SHP77 (cell line): ENCODE data around the gene B4GALT6.
"Not testable (repeated sequence)": the region's sequence is repeated elsewhere in the genome, so short reads cannot be mapped to it uniquely, and the experiment has no call there.

ENCODE experiments used
- DNase-seq, 2 experiments: peaks; one replicate each; lab custom pipeline; 2025; lab: John Stamatoyannopoulos, UW

The B4GALT6 gene, protein sequence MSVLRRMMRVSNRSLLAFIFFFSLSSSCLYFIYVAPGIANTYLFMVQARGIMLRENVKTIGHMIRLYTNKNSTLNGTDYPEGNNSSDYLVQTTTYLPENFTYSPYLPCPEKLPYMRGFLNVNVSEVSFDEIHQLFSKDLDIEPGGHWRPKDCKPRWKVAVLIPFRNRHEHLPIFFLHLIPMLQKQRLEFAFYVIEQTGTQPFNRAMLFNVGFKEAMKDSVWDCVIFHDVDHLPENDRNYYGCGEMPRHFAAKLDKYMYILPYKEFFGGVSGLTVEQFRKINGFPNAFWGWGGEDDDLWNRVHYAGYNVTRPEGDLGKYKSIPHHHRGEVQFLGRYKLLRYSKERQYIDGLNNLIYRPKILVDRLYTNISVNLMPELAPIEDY

DNA sequence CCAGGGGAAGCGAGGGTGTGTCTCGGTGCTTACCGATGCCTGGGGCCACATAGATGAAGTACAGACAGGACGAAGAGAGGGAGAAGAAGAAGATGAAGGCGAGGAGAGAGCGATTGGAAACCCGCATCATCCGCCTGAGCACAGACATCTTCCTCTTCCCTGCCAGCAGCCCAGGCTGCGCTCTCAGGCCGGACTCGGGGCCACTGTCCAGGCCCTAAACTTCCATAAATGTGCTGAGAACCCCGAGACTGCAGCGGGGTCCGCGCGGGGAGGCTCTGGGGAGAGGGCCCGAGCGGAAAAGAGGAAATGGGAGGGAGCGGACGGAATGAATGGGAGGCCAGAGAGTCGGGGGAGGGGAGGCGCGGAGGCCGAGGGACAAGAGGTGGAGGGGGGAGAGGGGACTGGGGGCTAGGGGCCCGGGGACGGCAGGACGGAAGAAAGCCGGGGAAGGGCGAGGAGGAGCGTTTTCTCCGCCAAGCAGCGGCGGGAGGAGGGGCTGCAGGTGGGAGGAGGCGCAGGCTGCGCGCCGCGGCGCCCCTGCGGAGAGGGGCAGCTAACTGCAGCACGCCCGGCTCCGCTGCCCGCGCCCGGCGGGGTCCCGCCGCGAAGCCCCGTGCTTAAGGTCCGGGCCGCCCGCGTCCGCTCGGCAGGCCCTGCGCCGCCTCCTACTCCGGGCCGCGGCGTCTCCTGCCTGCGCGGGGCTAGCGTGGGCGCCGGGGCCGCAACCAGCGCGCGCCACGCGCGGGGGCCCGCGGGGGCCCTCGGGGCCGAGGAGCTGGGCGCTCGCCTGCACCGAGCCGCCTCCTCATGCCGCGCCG is at the start of gene B4GALT6:
B4GALT6 (minus strand) TSS at position 303 of the 818 bp plus-strand sequence; CDS start at position 148, 155 bp downstream.
- peak; percentile 17 to 43 for DNase-seq

DNA sequence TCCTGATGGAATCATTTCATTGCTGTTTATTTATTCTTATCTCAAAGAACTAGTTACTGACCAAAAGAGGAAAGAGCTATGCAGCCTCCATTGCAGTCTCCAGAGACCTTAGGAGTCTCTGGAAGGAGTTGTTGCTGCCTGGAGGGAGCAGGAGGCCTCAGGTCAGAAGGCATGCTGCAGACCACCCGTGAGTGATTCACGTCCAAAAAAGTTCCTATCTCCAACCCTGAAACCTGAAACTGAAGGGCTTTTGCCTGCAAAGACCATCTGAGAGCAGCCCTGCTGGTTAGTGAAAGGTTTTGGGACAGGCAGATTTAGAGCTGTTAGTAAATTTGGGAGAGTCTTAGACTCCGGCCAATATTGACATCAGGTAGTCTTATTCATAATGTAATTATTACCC is 47.2 kb upstream of the B4GALT6 start:
- no peak for DNase-seq

DNA sequence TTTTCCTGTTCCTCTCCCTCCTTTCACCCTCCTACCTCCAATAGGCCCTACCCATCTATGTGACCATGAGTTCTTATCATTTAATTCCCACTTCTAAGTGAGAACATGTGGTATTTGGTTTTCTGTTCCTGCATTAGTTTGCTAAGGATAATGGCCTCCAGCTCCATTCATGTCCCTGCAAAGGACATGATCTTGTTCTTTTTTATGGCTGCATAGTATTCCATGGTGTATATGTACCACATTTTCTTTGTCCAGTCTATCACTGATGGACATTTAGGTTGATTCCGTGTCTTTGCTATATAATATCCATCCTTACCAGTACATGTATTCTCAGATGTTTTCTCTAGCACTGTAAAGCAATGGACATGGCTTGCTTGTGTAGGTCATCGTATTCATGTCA is 44.8 kb upstream of the B4GALT6 start:
- DNase-seq, result not testable (repeated sequence)

DNA sequence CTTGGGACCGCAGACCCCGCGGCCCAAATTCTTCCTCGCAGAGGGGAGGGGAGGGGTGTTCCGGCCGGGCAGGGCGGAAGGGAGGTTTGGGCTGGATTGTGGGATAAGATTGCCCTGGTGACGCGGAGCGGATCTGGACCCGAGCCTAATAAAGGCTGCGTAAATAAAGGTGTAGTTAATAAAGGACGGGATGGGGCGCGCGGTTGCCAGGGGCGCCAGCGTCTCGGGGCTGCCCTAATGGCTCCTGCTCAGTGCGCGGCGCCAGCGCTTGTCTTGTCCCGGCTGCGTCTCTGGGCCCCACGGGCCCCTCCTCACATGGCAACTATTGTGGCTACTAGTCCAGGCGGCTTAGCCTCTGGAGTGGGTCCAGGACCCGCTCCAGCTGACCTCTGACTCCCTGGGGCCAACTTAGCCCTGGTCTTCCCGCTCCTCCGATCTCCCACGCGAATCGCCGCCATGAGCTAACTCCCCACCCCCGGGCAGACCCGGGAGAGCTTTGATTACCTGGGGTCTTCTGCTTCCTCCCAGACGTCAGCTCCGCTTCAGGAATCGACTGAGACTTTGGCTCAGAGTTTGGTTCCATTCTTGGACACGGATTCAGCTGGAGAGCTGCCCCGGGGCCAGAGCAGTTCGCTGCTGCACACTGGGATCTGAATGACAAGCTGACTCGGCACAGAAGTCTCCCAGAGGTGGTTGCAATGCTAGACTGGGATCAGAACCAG is 39.8 kb upstream of the B4GALT6 start:
- DNase-seq, result no peak

DNA sequence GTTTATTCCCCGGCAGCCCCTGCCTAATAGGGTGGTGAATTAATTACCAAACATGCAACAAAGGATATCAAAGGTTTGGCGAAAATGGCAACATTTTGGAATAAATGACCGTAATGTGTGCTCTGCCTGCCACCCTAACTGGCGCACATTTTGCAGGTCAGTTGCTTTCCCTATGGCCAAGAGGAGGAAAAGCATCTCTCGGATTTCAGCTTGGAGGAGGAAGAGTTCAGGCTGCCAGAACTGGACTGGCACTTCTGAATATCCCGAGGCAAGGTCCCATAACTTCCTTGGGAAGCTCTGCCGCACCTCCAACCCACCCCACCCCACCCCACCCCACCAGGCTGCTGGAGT is 39.2 kb upstream of the B4GALT6 start:
- DNase-seq, result no peak

DNA sequence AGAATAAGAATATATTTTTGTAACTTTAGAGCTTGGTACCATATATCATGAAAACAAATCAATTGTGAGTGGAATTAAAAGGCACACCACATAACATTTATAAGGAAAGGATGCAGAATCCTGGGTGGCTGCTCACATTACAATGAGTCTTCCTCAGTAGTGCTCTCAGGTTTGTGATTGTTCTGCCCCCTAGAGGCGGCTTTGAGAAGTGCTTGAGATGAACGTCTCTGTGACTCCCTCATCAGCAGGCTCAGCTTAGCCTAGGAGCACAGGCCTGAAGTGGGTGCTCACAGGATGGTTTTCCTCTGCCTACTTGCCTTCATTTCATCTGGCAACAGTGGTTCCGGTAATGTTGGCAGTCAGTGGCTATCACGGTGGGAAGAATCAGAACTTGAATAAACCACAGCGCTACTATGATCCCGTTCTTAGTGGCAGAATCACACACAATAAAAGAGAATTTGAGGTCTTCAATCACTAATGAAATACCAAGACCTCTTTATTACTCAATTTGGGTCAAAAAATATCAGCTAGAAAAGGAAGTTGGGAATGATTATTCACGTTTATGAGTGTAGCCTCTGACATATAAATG is 38.1 kb upstream of the B4GALT6 start:
- peak; percentile 82 to 89 for DNase-seq

DNA sequence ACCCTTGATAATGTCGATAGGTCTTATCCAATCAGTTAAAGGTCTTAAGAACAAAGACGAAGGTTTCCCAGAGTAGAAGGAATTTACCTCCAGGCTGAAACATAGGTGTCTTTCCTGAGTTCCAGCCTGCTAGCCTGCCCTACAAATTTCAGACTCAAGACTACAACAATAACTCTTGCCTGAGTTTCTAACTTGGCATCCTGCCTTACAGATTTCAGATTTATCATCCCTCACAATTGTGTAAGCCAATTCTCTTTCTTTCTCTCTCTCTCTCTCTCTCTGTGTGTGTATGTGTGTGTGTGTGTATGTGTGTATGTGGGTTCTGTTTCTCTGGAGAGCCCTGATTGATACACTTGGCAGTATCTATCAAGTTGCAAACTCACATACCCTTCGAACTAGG is 37.2 kb upstream of the B4GALT6 start:
- no peak for DNase-seq

DNA sequence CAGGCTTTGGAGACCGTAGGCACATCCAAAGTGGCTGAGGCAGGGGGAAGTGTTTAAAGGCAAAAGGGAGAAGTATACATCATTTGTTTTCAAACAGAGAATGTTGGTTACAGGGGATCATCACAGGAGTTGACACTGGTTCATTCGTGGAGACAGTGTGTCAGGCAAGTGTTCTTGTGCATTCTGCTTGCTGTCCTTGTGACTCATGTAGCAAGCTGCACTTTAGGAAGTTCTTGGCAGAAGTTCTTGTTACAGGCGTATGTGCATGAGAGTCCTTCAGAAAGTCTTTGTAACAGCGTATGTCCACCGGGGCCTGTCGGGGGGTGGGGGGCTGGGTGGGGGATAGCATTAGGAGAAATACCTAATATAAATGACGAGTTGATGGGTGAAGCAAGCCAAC is 36.5 kb upstream of the B4GALT6 start:
- no peak for DNase-seq

DNA sequence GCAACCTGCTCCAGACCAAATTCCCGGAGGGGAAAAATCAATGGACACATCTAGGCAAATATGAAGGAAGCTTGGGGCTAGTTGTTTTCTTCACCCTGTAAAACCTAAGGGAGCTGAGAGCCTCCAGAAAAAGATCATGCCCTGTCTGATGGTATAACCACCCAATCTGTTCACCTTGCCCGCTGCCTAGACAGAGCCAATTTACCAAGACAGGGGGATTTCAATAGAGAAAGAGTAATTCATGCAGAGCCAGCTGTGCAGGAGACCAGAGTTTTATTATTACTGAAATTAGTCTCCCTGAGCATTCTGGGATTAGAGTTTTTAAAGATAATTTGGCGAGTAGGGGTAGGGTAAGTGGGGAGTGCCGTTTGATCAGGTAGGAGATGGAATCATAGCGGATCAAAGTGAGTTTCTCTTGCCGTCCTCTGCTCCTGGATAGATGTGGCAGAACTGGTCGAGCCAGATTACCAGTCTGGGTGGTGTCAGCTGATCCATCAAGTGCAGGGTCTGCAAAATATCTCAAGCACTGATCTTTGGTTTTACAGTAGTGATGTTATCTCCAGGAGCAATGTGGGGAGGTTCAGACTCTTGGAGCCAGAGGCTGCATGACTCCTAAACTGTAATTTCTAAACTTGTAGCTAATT is 35.1 kb upstream of the B4GALT6 start:
- DNase-seq, result no peak

DNA sequence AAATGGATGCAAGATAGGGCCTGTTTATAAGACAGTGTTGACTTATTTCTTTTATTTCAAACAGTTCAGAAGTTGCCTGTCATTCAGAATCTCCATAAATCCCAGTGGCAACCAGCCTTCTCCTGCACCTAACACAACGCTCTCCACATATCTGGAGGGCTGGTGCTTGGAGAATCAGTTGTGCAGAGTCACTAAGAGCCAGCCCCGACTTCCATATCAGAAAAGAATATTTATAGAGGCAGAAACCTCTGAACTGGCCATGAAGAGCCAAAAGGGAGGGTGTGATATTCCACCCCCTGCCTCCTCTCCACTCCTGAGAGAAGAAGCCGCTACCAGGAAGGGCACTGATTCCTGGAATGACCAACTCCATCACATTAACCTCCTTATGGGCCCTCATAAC is 34.0 kb upstream of the B4GALT6 start:
- DNase-seq, result no peak

DNA sequence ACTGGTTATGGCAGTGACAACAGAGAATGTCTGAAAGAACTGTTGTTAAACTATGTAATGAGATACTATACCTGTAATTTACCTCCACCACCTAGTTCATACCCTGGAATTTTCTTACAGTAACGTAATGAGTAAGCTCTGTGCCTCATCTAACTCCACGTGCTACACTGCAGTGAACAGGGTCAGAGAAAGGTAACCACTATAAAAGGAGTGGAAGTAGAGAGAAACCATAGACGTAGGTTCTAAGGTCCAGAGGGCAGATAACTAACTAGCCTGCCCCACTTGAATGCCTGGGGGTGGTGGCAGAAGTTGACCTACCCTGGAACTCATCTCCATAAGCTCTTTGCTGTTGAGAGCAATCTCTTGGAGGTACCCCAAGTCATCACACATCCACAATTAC is 32.0 kb upstream of the B4GALT6 start:
- no peak for DNase-seq

DNA sequence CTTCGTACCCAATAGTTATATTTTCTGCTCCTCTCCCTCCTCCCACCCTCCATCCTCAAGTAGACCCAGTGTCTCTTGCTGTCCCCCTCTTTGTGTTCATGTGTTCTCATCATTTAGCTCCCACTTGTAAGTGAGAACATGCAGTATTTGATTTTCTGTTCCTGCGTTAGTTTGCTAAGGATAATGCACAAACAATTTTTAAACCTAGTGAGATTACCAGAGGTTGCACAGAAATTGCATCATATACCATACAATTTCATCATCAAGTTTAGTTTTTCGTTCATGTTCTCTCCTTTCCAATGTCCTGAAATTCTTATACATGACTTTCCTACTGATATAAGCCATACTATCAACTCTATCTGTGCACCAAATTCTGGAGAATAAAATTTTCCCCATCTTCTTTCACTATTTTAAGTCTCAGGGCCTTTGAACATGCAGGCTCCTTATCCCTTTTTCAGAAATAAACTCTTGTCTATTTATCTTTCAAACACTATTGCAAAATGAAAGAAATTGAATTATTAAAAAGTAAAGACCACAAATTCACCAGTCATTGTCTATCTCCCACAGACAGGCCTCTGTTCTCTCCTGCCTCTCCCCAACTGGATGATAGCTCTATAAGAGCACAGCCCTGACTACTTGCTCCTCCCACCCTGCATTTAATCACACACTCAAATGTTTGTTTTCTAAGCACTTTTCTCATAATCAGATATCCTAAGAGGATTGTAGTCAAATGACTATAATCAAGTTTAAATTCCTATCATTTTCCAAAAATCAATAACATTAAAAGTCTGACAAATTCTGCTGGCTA is 27.2 kb upstream of the B4GALT6 start:
- DNase-seq, result no peak

DNA sequence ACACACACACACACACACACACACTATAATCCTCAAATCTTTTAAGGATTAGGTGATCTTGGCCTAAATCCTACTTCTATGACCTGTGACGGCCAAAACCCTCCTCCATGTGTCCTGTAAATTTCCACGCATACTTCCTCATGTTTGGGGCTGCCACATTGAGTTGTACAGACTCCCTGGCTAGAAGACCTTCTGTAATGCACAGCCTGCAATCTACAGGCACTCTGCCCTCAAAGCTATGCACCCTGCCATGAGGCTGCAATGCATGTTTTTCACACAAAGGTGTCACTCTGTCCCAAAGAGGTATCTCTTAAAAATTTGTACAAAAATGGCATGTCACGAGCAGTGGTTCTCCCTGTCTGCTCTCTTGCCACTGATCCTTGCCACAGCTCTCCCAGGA is 26.4 kb upstream of the B4GALT6 start:
- DNase-seq, result no peak

DNA sequence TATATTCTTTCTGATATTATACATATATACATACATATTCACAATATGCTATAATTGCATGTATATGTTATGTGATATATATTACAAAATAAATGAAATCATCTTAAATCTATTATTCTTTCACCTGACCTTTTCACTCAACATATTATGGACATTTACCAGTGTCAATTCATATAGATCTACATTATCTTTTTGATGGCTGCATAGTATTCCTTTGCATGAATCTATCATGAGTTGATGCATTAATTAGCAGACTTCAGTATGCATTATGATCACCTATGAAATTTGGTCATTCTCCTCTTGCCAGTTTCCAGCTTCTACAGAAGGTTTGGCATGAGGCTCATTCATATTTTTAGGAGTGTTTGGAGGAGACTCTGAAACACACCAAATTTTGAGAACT is 23.4 kb upstream of the B4GALT6 start:
- no peak for DNase-seq

DNA sequence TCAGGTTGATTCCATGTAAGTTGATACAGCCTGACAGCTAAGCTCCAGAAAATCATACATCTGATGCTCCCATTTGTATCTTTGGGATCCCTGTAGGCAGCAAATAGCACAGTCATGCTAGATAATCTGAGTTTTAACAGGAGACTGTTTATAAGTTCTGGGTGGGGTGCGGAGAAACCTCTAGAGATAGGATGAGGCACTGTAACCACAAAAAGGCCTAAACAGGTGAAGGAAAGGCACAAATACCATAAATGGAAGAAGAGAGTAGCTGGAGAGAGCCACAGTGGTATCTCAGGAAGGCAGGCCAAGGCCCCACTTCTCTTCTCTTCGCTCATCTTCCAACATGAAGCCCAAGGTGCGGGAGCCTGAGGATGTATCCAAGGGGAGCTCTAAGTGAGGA is 18.1 kb upstream of the B4GALT6 start:
- no peak for DNase-seq

DNA sequence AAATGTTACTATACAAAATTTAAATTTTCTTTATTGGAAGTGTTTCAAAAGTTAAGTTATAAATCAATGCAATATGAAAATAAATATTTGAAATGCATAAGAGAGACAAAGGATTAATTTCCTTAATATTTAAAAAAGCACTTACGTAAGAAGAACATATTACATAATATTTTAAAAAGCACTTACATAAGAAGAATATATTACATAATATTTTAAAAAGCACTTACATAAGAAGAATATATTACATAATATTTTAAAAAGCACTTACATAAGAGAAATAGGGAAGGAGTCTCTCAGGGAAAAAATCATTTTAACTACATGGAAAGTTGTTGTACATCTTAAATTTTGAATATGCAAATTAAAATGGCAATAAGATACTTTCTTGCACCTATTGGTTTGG is 17.4 kb upstream of the B4GALT6 start:
- DNase-seq, result no peak

DNA sequence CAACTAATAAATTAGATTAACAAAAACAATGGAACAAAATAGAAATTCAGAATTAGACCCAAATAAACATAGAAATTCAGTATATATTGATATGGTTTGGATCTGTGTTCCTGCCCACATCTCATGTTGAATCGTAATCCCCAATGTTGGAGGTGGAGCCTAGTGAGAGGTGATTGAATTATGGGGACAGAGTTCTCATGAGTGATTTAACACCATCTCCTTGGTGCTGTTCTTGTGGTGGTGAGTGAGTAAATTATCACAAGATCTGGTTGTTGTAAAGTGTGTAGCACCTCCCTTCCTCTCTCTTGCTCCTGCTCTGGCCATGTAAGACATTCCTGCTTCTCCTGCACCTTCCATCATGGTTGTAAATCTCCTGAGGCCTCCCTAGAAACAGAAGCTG is 16.6 kb upstream of the B4GALT6 start:
- no peak for DNase-seq

DNA sequence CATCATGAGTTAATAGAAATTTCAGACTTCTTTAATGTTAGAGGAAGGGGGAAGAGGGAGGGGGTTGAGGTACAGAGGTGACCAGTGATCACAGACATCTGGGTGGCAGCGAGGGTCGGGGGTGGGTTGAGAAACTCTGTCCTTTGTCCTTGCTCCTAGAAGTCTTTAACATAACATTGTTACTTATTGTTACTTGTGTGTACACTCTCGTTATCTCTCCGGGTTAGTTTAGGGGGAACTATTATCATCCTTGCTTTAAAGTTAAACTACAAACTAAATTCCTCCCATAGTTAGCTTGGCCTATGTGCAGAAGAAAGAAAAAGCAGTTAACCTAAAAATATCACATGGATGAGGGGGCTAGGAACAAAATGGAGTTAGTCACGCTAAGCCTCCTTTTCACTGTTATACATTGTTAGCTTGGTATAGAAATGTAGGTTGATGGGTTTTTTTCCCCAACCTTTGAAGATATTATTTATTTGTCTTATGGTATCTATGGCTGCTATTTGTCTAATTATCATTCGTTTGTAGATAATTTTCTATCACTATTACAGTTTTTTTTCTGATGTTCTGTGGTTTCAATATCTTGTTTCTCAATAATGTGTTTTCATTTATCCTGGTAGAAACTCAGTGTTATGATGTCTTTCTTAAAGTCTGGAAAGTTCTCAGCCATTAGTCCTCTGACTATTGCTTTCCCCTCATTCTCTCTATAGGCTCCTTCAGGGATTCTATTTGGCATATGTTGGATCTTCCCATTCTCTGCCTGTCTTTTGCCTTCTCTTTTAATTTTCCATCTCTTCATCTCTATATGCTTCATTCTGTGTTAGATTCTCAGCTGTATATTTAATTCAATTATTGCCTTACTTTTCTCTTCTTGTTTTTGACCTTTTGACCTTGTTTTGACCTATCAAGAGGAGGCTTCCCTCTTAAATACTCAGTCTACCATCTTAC is 13.2 kb upstream of the B4GALT6 start:
- DNase-seq, result no peak

DNA sequence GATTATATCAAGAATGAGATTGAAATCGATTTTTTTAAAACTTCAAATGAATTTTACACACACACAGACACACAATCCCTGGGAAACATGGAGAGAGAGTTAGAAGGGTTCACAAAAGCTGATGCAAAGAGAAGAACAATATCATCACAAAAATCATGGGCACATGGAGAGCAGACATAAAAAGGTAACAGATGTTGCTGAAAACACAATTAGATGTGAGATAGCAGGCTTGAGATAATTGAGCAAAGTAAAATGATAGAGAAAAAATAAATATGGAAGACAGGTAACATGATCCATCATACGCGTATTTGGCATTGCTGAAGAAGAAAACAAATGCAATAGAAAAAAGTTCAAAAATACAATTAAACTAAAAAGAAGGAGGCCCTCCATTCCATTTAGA is 11.6 kb upstream of the B4GALT6 start:
- DNase-seq, result no peak

DNA sequence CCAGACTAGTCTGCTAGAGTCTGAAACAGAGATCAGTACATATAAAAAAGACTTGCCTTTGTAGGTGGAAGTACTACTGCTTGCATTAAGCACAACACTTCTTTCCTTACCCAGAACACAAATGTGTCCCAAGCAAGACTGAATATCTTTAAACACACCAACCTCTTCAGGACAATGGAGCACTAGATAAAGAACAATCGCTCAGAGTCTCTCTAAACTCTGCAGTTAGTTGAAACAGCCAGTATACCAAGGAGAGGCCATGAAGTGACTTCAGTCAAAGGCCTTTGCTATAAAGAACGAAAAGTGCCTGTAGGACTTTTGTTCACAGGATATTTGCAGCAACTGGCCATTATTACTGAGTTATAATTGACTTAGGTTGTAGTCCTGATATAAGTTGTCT is 9.9 kb upstream of the B4GALT6 start:
- DNase-seq, result no peak
